OCI-LY3 (cell line): Measurements from ENCODE around the gene C3orf20.

Source experiments
- CTCF ChIP-seq: fragments of 200-600, 300-600 bp; sonication (generic); IDR thresholded peaks from 2 replicates; pipeline ENCODE4 v1.5.1; 2014; ENCODE audit warnings: antibody characterized with exemption, low read length, low read depth
- EZH2phosphoT487 ChIP-seq: fragments of 200-600 bp; shearing (Covaris generic); IDR thresholded peaks from 2 replicates; pipeline ENCODE4 v1.6.1; 2018; ENCODE audit warnings: antibody characterized with exemption, mixed run types, low read depth

- no peak for TF ChIP-seq CTCF
- no peak for TF ChIP-seq EZH2phosphoT487
Measured at GRCh38 chr3:14805961-14806537, 131.1 kb downstream of the C3orf20 start.
